IPS DF 6.9 (cell line): Measurements from ENCODE around the gene RABGAP1L.
"Not testable (repeated sequence)": the region's sequence is repeated elsewhere in the genome, so short reads cannot be mapped to it uniquely, and the experiment has no call there.

Experiments
- DNase-seq: peaks from one replicate; pipeline ENCODE4 v3.0.0-alpha.2; 2013; ENCODE audit warnings: low read depth, low spot score
- H3K27ac ChIP-seq: one replicate; pipeline ENCODE4 v1.5.1; 2013; ENCODE audit warnings: low read length, control low read depth
- H3K27me3 ChIP-seq: 2 replicates; pipeline ENCODE4 v1.6.1; 2013; ENCODE audit warnings: mild to moderate bottlenecking, low read length; ENCODE audit not compliant: control insufficient read depth, insufficient read depth
- H3K36me3 ChIP-seq: 2 replicates; pipeline ENCODE4 v1.6.1; 2013; ENCODE audit warnings: low read length; ENCODE audit not compliant: control insufficient read depth, insufficient read depth
- H3K4me1 ChIP-seq: 2 replicates; pipeline ENCODE4 v1.6.1; 2013; ENCODE audit warnings: low read length; ENCODE audit not compliant: control insufficient read depth, insufficient read depth
- H3K4me3 ChIP-seq: 2 replicates; pipeline ENCODE4 v1.5.1; 2013; ENCODE audit warnings: mild to moderate bottlenecking, low read length
- H3K9me3 ChIP-seq: 2 replicates; pipeline ENCODE4 v1.6.1; 2013; ENCODE audit warnings: low read length, inconsistent platforms; ENCODE audit not compliant: control insufficient read depth, insufficient read depth
- WGBS: extraction: QIAGEN DNeasy Blood & Tissue Kit; methylation state at CpG from one replicate; pipeline ENCODE4 v1.1.7; 2013; ENCODE audit warnings: mixed read lengths, missing lambda C conversion rate; ENCODE audit not compliant: insufficient read length, insufficient coverage; 5-methylcytosine and 5-hydroxymethylcytosine counted together

Gene RABGAP1L

GRCh38 chr1:174809755-174810280 is 650.5 kb downstream of the RABGAP1L start:
- WGBS = no CpG with 5 or more reads among the region's 2 CpGs
- no peak overlapping the region for H3K4me3 ChIP-seq
- no peaks in the 10 kb centered on the region for H3K36me3 ChIP-seq
- no peak overlapping the region for H3K27ac ChIP-seq
- H3K4me1 ChIP-seq = no peaks in the 10 kb centered on the region
- no peak for DNase-seq
- H3K27me3 ChIP-seq = no peaks in the 10 kb centered on the region
- H3K9me3 ChIP-seq = no peaks in the 10 kb centered on the region

DNA sequence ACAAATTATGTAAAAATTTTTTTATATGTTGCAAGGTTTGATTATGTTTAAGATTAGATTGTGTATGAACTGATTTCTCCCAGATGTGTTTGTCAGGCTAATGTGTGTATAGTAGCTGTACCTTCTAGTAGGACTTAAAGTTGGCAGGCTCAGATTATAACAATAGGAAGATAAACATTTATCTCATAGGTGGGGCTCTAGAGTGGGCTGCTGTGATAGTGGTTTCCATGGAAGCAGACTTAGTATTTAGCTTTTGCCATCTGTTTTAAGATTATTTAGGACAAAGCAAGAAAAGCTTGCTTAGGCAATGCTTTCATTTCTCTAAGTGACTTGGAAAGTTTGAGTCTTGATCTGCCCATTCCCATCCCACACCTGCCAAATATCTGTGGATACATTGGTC is 652.7 kb downstream of the RABGAP1L start:
- no peaks in the 10 kb centered on the region for H3K27me3 ChIP-seq
- DNase-seq = no peak
- H3K36me3 ChIP-seq = no peaks in the 10 kb centered on the region
- no peaks in the 10 kb centered on the region for H3K4me1 ChIP-seq
- H3K9me3 ChIP-seq = no peaks in the 10 kb centered on the region
- no peak overlapping the region for H3K27ac ChIP-seq
- no peak overlapping the region for H3K4me3 ChIP-seq

DNA sequence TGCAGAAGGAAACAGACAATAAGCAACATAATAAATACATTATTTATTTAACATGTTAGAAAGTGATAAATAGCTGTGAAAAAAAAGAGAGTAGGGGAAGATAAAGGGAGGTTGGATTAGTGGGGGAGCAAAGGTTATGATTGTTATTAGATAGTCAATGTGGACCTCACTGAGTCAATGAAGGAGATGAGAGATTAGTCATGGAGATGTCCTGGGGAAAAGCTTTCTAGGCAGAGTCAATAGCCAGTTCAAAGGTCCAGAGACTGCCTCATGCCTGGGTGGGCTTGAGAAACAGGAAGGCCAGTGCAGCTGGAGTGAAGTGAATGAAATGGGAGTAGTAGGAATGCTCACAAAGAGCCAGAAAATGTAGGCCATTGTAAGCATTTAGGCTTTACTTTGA is 653.3 kb downstream of the RABGAP1L start:
- Histone ChIP-seq H3K4me3 (no peak overlapping the region), H3K9me3 (no peaks in the 10 kb centered on the region), H3K27ac (no peak overlapping the region), H3K27me3 (no peaks in the 10 kb centered on the region), H3K36me3 (no peaks in the 10 kb centered on the region), H3K4me1 (no peaks in the 10 kb centered on the region)
- no peak for DNase-seq

GRCh38 chr1:174815036-174815435 is 655.7 kb downstream of the RABGAP1L start:
- H3K36me3 ChIP-seq = no peaks in the 10 kb centered on the region
- H3K4me3 ChIP-seq = no peak overlapping the region
- no peak overlapping the region for H3K27ac ChIP-seq
- no peaks in the 10 kb centered on the region for H3K27me3 ChIP-seq
- H3K4me1 ChIP-seq = no peaks in the 10 kb centered on the region
- H3K9me3 ChIP-seq = no peaks in the 10 kb centered on the region
- no peak for DNase-seq
- no CpG with 5 or more reads among the region's 3 CpGs for WGBS

DNA sequence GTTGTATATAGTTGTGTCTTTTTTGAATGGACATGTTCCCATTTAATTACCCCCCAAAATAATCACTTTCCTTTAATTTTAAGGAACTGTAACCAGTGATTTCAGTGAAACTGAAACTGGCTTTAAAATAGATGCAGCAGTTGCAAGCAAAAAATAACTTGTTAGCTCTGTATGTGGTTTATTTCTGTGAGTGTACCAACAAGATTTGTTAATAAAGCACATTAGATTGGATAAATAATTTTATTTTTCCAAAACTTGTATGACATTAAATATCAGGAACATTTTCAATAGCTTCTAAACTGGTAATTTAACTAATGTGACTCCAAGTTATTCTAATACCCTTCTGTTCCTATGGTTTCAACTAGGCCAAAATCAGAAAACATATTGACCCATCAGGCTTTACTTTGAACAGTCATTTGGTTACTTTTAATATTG is 656.2 kb downstream of the RABGAP1L start:
- Histone ChIP-seq H3K36me3 (no peaks in the 10 kb centered on the region), H3K4me3 (no peak overlapping the region), H3K4me1 (no peaks in the 10 kb centered on the region), H3K27ac (no peak overlapping the region), H3K27me3 (no peaks in the 10 kb centered on the region), H3K9me3 (no peaks in the 10 kb centered on the region)
- DNase-seq = no peak

- not testable (repeated sequence) for H3K27ac ChIP-seq, H3K36me3 ChIP-seq, H3K9me3 ChIP-seq, H3K4me1 ChIP-seq, DNase-seq, H3K4me3 ChIP-seq, H3K27me3 ChIP-seq
- WGBS = no CpG with 5 or more reads among the region's 8 CpGs
Measured at GRCh38 chr1:174816621-174817020, 657.3 kb downstream of the RABGAP1L start.

DNA sequence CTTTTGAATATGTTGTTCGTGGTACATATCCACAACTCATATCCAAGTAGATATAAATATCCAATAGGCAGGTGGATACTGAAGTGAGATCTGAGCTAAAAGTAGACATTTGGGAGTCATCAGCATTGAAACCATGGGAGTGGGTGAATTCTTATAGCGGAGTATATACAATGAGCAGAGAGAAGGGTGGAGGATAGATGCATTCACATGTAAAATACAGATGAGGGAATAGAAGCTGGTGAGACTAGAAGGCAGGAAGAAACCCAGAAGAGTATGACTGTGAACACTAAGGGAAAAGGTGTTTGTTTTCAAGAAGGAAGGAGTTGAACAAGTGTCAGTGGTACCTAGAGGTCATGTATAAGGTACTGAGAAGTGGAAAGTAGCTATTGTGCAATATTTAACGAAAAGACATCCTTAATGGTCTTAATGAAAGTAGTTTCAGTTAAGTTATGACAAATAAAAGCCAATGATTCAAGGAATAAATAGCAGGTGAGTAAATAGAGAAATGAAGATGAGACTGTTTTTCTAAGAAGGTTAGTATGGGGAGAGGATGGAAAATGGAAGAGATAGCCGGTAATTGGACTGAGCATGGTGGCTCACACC is 658.8 kb downstream of the RABGAP1L start:
- Histone ChIP-seq H3K27ac (no peak overlapping the region), H3K36me3 (no peaks in the 10 kb centered on the region), H3K27me3 (no peaks in the 10 kb centered on the region), H3K4me1 (no peaks in the 10 kb centered on the region), H3K9me3 (no peaks in the 10 kb centered on the region), H3K4me3 (no peak overlapping the region)
- WGBS = no CpG with 5 or more reads among the region's 4 CpGs
- DNase-seq = no peak

DNA sequence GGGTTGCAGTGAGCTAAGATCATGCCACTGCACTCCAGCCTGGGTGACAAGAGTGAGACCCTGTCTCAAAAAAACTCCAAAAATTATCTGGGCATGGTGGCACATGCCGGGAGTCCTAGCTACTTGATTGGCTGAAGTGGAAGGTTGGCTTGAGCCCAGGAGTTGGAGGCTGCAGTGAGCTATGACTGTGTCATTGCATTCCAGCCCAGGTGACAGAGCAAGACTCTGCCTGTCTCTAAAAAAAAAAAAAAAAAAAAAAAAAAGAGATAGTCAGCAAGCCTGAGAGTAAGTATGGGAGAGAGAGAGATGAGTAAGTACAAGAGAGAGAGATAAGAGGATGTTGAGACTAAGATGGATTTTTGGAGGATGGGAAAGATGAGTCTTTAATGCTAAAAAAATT is 659.6 kb downstream of the RABGAP1L start:
- Histone ChIP-seq H3K9me3 (no peaks in the 10 kb centered on the region), H3K27ac (no peak overlapping the region), H3K27me3 (no peaks in the 10 kb centered on the region), H3K4me3 (no peak overlapping the region), H3K4me1 (no peaks in the 10 kb centered on the region), H3K36me3 (no peaks in the 10 kb centered on the region)
- WGBS = no CpG with 5 or more reads among the region's 1 CpG
- no peak for DNase-seq

DNA sequence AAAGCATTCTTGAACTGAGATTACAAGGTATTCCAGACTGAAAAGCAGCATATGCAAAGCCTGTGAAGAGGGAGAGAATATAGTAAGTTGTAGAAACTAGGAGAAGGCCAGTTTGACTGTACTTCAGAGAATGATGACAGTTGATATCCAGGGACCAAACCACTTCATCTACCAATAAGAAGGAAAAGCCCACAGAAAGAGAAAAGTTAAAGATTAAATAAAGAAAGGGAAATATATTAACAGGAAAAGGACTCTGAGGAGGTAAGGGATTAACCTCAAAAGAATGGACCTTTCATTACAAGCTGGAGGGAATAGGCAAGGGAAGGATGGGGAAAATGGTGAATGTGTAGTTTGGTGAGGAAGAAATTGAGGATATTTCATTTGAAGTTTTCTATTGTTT is 660.3 kb downstream of the RABGAP1L start:
- Histone ChIP-seq H3K4me3 (no peak overlapping the region), H3K9me3 (no peaks in the 10 kb centered on the region), H3K27me3 (no peaks in the 10 kb centered on the region), H3K36me3 (no peaks in the 10 kb centered on the region), H3K4me1 (no peaks in the 10 kb centered on the region), H3K27ac (no peak overlapping the region)
- no peak for DNase-seq

GRCh38 chr1:174825127-174825526 is 665.8 kb downstream of the RABGAP1L start:
- Histone ChIP-seq H3K27ac (no peak overlapping the region), H3K27me3 (no peaks in the 10 kb centered on the region), H3K4me3 (no peak overlapping the region), H3K36me3 (no peaks in the 10 kb centered on the region), H3K9me3 (no peaks in the 10 kb centered on the region), H3K4me1 (no peaks in the 10 kb centered on the region)
- no CpG with 5 or more reads among the region's 4 CpGs for WGBS
- no peak for DNase-seq

DNA sequence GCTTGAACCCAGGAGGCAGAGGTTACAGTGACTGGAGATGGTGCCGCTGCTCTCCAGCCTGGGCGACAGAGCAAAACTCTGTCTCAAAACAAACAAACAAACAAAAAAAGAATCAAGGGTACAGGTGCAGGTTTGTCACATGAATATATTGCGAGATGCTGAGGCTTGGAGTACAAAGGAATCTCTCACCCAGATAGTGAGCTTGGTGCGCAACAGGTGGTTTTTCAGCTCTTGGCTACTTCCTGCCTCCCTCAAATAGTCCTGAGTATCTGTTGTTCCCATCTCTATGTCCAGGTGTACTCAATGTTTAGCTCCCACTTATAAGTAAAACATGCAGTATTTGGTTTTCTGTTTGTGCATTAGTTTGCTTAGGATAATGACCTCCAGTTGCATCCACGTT is 666.5 kb downstream of the RABGAP1L start:
- no peak overlapping the region for H3K27ac ChIP-seq
- H3K9me3 ChIP-seq = no peaks in the 10 kb centered on the region
- H3K4me3 ChIP-seq = no peak overlapping the region
- H3K27me3 ChIP-seq = no peaks in the 10 kb centered on the region
- no CpG with 5 or more reads among the region's 5 CpGs for WGBS
- DNase-seq = no peak
- no peaks in the 10 kb centered on the region for H3K36me3 ChIP-seq
- no peaks in the 10 kb centered on the region for H3K4me1 ChIP-seq
